Lower leg skin (tissue), 3 donors: ENCODE results near the gene DNPEP.

ENCODE experiments used
- POLR2A ChIP-seq, 2 donors: fragments of 450-650 bp; IDR thresholded peaks; one replicate each; pipeline ENCODE4 v1.6.1; 2016 to 2017; ENCODE audit warnings: antibody characterized with exemption in 2 of 2, mild to moderate bottlenecking in 1 of 2, moderate library complexity in 1 of 2
- TF ChIP-seq, protein P1 (sequence below), 3 donors: fragments of 450-650 bp; IDR thresholded peaks; one replicate each; pipeline ENCODE4 v1.5.1; 2016; ENCODE audit warnings: antibody characterized with exemption in 3 of 3, mild to moderate bottlenecking in 3 of 3, moderate library complexity in 2 of 3

GRCh38 chr2:219388121-219388906, 602 bp upstream of the DNPEP start:
- no peak for TF ChIP-seq POLR2A (IDR thresholded peaks at IDR 0.05)
- TF ChIP-seq, protein P1, sequence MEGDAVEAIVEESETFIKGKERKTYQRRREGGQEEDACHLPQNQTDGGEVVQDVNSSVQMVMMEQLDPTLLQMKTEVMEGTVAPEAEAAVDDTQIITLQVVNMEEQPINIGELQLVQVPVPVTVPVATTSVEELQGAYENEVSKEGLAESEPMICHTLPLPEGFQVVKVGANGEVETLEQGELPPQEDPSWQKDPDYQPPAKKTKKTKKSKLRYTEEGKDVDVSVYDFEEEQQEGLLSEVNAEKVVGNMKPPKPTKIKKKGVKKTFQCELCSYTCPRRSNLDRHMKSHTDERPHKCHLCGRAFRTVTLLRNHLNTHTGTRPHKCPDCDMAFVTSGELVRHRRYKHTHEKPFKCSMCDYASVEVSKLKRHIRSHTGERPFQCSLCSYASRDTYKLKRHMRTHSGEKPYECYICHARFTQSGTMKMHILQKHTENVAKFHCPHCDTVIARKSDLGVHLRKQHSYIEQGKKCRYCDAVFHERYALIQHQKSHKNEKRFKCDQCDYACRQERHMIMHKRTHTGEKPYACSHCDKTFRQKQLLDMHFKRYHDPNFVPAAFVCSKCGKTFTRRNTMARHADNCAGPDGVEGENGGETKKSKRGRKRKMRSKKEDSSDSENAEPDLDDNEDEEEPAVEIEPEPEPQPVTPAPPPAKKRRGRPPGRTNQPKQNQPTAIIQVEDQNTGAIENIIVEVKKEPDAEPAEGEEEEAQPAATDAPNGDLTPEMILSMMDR (IDR thresholded peaks at IDR 0.05), result no peak
